SK-N-SH (cell line): ENCODE data around the gene NAV2.

ENCODE experiments used
- CTCF ChIP-seq: fragments of 200-600 bp; sonication (generic); IDR thresholded peaks from 2 replicates; pipeline ENCODE4 v1.6.1; 2017; ENCODE audit warnings: antibody characterized with exemption, mild to moderate bottlenecking, moderate library complexity
- ELF1 ChIP-seq: IDR thresholded peaks from 2 replicates; pipeline ENCODE4 v1.4.0; 2012
- EP300 ChIP-seq, 2 experiments: IDR thresholded peaks; 2 replicates each; pipeline versions ENCODE4 v1.4.0 to v1.6.1; 2012; ENCODE audit warnings: borderline replicate concordance in 1 of 2, low read depth in 1 of 2, low read length in 1 of 2
- FOXM1 ChIP-seq: IDR thresholded peaks from 2 replicates; pipeline ENCODE4 v1.4.0; 2012; ENCODE audit warnings: low read depth, mild to moderate bottlenecking
- POLR2AphosphoS5 ChIP-seq: IDR thresholded peaks from 2 replicates; pipeline ENCODE4 v1.6.1; 2012; ENCODE audit warnings: low read depth, low read length
- RAD21 ChIP-seq: IDR thresholded peaks from 2 replicates; pipeline ENCODE4 v1.6.1; 2012; ENCODE audit warnings: mild to moderate bottlenecking, low read length
- RCOR1 ChIP-seq: fragments of 150-350 bp; IDR thresholded peaks from 2 replicates; pipeline ENCODE4 v1.6.1; 2017; ENCODE audit warnings: antibody characterized with exemption, low read length
- REST ChIP-seq: IDR thresholded peaks from 2 replicates; pipeline ENCODE4 v1.6.1; 2012; ENCODE audit warnings: mild to moderate bottlenecking, low read depth, low read length, moderate library complexity
- SIN3A ChIP-seq: IDR thresholded peaks from 2 replicates; pipeline ENCODE4 v1.6.1; 2012; ENCODE audit warnings: low read depth, mild to moderate bottlenecking, low read length, moderate library complexity, borderline replicate concordance

DNA sequence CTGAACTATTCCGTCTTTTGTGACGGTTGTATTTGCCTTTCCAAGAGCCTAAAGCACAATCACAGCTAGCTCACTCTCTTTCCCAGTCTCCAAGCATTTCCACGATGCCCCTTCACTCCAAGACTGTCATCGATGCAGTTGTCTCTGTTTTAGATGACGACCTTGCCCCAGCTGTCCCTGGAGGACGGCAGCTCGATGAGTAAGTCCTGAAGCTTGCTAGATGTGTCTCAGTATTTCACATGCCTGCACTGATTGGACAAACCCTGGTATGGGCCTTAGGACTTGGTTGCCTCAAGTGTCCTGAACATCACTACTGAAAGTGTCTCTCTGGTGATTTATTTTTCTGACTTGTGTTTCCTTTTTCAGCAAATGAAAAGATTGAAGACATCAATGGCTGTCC, 129.9 kb downstream of the NAV2 start:
- no peak for TF ChIP-seq CTCF
- TF ChIP-seq SIN3A = no peak
- no peak for TF ChIP-seq REST
- no peak for TF ChIP-seq RCOR1
- no peak for TF ChIP-seq RAD21
- TF ChIP-seq EP300 (IDR thresholded peaks at IDR 0.05; ENCODE audit: borderline replicate concordance in 1 of 2, low read depth in 1 of 2, low read length in 1 of 2) = no peak
- no peak for TF ChIP-seq POLR2AphosphoS5
- TF ChIP-seq FOXM1 = no peak
- TF ChIP-seq ELF1 = no peak
